Measurements from ENCODE around the gene WNT5B. TPM values are rescaled to one million over a fixed set of nuclear protein-coding genes. Genes with fewer than 3 reads are reported as not detected.
A peak's percentile ranks its signal among the peaks of the same experiment; 100 is the strongest.

Gene WNT5B
- total and polyA plus RNA-seq, 2 of the 4 experiments (the other 2 are of a cell fraction): 83.7 to 102 TPM

DNA sequence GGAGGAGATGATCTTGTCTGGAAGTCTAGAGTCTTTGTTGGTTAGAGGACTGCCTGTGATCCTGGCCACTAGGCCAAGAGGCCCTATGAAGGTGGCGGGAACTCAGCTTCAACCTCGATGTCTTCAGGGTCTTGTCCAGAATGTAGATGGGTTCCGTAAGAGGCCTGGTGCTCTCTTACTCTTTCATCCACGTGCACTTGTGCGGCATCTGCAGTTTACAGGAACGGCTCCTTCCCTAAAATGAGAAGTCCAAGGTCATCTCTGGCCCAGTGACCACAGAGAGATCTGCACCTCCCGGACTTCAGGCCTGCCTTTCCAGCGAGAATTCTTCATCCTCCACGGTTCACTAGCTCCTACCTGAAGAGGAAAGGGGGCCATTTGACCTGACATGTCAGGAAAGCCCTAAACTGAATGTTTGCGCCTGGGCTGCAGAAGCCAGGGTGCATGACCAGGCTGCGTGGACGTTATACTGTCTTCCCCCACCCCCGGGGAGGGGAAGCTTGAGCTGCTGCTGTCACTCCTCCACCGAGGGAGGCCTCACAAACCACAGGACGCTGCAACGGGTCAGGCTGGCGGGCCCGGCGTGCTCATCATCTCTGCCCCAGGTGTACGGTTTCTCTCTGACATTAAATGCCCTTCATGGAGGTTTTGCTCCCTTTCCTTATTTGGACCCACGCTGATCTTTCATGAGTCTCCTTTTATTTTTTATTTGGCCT is 17.7 kb downstream of the WNT5B start:
- no peak overlapping the region for H2BK5ac ChIP-seq (ENCODE audit: low read depth, low read length, poor library complexity, severe bottlenecking)
- dilution Hi-C loops (cut with HindIII; ENCODE audit: low sequenced_read_pairs, unreplicated experiment): no loop called here
- no peak overlapping the region for H3K14ac ChIP-seq (replicated peaks; ENCODE audit: low read depth, low read length)
- no peak overlapping the region for H4K5ac ChIP-seq (ENCODE audit: low read depth, low read length)
- TF ChIP-seq POLR2A (IDR thresholded peaks at IDR 0.05; ENCODE audit: low read depth, low read length) (no peak), MAZ (IDR thresholded peaks at IDR 0.05; ENCODE audit: borderline replicate concordance, low read depth, low read length) (no peak), NFE2L2 (IDR thresholded peaks at IDR 0.05; ENCODE audit: low read depth, low read length) (no peak), MXI1 (IDR thresholded peaks at IDR 0.05; ENCODE audit: borderline replicate concordance, low read depth, low read length) (no peak), RAD21 (IDR thresholded peaks at IDR 0.05; ENCODE audit: low read length) (no peak), BHLHE40 (IDR thresholded peaks at IDR 0.05; ENCODE audit: low read depth, low read length) (no peak), RCOR1 (IDR thresholded peaks at IDR 0.05; ENCODE audit: insufficient replicate concordance, low read length) (no peak), RFX5 (IDR thresholded peaks at IDR 0.05; ENCODE audit: low read depth, low read length) (no peak), SMC3 (IDR thresholded peaks at IDR 0.05; ENCODE audit: low read depth, low read length) (no peak), FOS (IDR thresholded peaks at IDR 0.05; ENCODE audit: low read depth, low read length) (no peak)
- TF ChIP-seq, protein P1, sequence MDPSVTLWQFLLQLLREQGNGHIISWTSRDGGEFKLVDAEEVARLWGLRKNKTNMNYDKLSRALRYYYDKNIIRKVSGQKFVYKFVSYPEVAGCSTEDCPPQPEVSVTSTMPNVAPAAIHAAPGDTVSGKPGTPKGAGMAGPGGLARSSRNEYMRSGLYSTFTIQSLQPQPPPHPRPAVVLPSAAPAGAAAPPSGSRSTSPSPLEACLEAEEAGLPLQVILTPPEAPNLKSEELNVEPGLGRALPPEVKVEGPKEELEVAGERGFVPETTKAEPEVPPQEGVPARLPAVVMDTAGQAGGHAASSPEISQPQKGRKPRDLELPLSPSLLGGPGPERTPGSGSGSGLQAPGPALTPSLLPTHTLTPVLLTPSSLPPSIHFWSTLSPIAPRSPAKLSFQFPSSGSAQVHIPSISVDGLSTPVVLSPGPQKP (IDR thresholded peaks at IDR 0.05; ENCODE audit: borderline replicate concordance, low read depth, low read length): no peak
- TF ChIP-seq, protein P2, sequence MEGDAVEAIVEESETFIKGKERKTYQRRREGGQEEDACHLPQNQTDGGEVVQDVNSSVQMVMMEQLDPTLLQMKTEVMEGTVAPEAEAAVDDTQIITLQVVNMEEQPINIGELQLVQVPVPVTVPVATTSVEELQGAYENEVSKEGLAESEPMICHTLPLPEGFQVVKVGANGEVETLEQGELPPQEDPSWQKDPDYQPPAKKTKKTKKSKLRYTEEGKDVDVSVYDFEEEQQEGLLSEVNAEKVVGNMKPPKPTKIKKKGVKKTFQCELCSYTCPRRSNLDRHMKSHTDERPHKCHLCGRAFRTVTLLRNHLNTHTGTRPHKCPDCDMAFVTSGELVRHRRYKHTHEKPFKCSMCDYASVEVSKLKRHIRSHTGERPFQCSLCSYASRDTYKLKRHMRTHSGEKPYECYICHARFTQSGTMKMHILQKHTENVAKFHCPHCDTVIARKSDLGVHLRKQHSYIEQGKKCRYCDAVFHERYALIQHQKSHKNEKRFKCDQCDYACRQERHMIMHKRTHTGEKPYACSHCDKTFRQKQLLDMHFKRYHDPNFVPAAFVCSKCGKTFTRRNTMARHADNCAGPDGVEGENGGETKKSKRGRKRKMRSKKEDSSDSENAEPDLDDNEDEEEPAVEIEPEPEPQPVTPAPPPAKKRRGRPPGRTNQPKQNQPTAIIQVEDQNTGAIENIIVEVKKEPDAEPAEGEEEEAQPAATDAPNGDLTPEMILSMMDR (conservative IDR thresholded peaks at IDR 0.05; ENCODE audit: low read depth, low read length): no peak
- TF ChIP-seq, protein P3, sequence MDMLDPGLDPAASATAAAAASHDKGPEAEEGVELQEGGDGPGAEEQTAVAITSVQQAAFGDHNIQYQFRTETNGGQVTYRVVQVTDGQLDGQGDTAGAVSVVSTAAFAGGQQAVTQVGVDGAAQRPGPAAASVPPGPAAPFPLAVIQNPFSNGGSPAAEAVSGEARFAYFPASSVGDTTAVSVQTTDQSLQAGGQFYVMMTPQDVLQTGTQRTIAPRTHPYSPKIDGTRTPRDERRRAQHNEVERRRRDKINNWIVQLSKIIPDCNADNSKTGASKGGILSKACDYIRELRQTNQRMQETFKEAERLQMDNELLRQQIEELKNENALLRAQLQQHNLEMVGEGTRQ (IDR thresholded peaks at IDR 0.05; ENCODE audit: low read depth, low read length): no peak
- no peak overlapping the region for H3K9ac ChIP-seq (ENCODE audit: low read depth, low read length)
- peaks cover 36% of the 10 kb centered on the region for H4K20me1 ChIP-seq (ENCODE audit: insufficient read depth, low read length)
- peak overlapping the region; percentile 9 for H2AK9ac ChIP-seq (replicated peaks; ENCODE audit: low read depth, low read length, poor library complexity)
- H3K9me1 ChIP-seq (ENCODE audit: insufficient read depth, low read length): peaks cover 12% of the 10 kb centered on the region
- H2AK5ac ChIP-seq (ENCODE audit: low read depth, low read length): no peak overlapping the region
- H3K4me3 ChIP-seq (ENCODE audit: insufficient read depth, low read depth, low read length): no peak overlapping the region
- H3K18ac ChIP-seq (ENCODE audit: low read depth, low read length): no peak overlapping the region
- no peaks in the 10 kb centered on the region for H3K27me3 ChIP-seq (ENCODE audit: control insufficient read depth, insufficient read depth, low read length)
- ChIA-PET CTCF (interaction anchor here (1.0 kb wide), 1 partner anchor 12 kb away, joined by 3 read pairs; no protein-coding TSS in a partner anchor), POLR2A (ENCODE audit: unreplicated experiment) (no interaction called here)
- H2BK15ac ChIP-seq (ENCODE audit: low read depth, low read length): no peak overlapping the region
- BruUV-seq (replicated peaks): TSS peak; percentile 65
- H2AFZ ChIP-seq (replicated peaks; ENCODE audit: low read length, poor library complexity): no peak overlapping the region
- no peak overlapping the region for H3K56ac ChIP-seq (ENCODE audit: extremely low read depth, insufficient read depth, low read length)
- 76% methylated on average over 11 of the region's 21 CpGs; no CpG with 5 or more reads in 1 of the 2 experiments for WGBS, 2 experiments (ENCODE audit: extremely low coverage in 2 of 2, insufficient read length in 1 of 2)
- no peak overlapping the region for H2BK20ac ChIP-seq (ENCODE audit: low read depth, low read length)
- no peak overlapping the region for H3K4me2 ChIP-seq (ENCODE audit: low read depth, low read length)
- no peak overlapping the region for H3K4ac ChIP-seq (ENCODE audit: low read depth, low read length)
- H2BK120ac ChIP-seq (ENCODE audit: low read depth, low read length): no peak overlapping the region
- in situ Hi-C loops (cut with MboI; ENCODE audit: low sequenced_read_pairs): loop anchor here (5.0 kb wide), 2 partner anchors 141 to 291 kb away; no protein-coding TSS in a partner anchor
- H4K91ac ChIP-seq (ENCODE audit: insufficient read depth, low read depth, low read length): no peak overlapping the region
- intact Hi-C loops (cut with micrococcal nuclease): no loop called here
- no peak overlapping the region for H4K8ac ChIP-seq (ENCODE audit: low read depth in 2 of 2, low read length in 2 of 2)
- no peak overlapping the region for H3K27ac ChIP-seq (ENCODE audit: insufficient read depth, low read length)
- peaks cover 7 to 67% of the 10 kb centered on the region in 2 experiments; a peak in 3 of 4 replicates for H3K79me1 ChIP-seq (ENCODE audit: low read depth in 1 of 2, low read length in 2 of 2)
- no peaks in the 10 kb centered on the region for H3K9me3 ChIP-seq (ENCODE audit: control insufficient read depth, insufficient read depth, low read length)
- peaks cover 13% of the 10 kb centered on the region for H3K36me3 ChIP-seq (ENCODE audit: control insufficient read depth, insufficient read depth, low read length)
- ATAC-seq (ENCODE audit: low read depth) (no peak), DNase-seq (no peak)
- H3K23ac ChIP-seq (ENCODE audit: low read depth, low read length): no peak overlapping the region
- H3K4me1 ChIP-seq (ENCODE audit: control insufficient read depth, insufficient read depth, low read length): peaks cover 13% of the 10 kb centered on the region
